ENCODE data around the gene KCNN3. TPM values are rescaled to one million over a fixed set of nuclear protein-coding genes. Genes with fewer than 3 reads are reported as not detected.

The KCNN3 gene
- total RNA-seq, 4 donors from 2014 or later = 3.6 to 17.0 (median 12.4) TPM

- no peak for DNase-seq (ENCODE audit: extremely low spot score)
- Histone ChIP-seq H3K9me3 (no peaks in the 10 kb centered on the region), H3K36me3 (no peaks in the 10 kb centered on the region), H3K4me1 (no peaks in the 10 kb centered on the region), H3K27ac (replicated peaks in 1 of 4) (no peak overlapping the region), H3K4me3 (no peak overlapping the region), H3K27me3 (no peaks in the 10 kb centered on the region)
- TF ChIP-seq POLR2AphosphoS5 (IDR thresholded peaks at IDR 0.05) (no peak), POLR2A (IDR thresholded peaks at IDR 0.05; ENCODE audit: low read depth) (no peak), CTCF (IDR thresholded peaks at IDR 0.05) (no peak), EP300 (IDR thresholded peaks at IDR 0.05) (no peak)
- 97% methylated on average over 4 of the region's 5 CpGs for WGBS
- intact Hi-C loops (cut with DNase I) = no loop called here
Observed at GRCh38 chr1:154799188-154799587, 70.9 kb downstream of the KCNN3 start.

DNA sequence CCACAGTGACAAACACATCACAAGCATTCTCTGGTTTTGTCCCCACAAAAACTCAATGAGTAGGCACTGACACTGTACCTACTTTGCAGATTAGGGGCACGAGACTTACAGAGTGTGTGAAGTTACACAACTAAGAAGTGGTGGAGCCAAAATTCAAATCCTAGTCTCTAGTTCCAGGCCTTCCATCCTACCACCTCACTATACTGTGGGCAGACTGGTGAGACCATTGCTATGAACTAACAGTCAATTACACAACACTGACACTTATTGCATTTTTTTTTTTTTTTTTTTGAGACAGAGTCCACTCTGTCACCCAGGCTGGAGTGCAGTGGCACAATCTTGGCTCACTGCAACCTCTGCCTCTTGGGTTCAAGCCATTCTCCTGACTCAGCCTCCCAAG, 71.4 kb downstream of the KCNN3 start:
- H3K9me3 ChIP-seq = no peaks in the 10 kb centered on the region
- TF ChIP-seq CTCF (IDR thresholded peaks at IDR 0.05) = no peak
- no peak for TF ChIP-seq POLR2AphosphoS5 (IDR thresholded peaks at IDR 0.05)
- no peak for TF ChIP-seq EP300 (IDR thresholded peaks at IDR 0.05)
- 86% methylated on average over 1 of the region's 1 CpG for WGBS
- no peaks in the 10 kb centered on the region for H3K4me1 ChIP-seq
- H3K4me3 ChIP-seq = no peak overlapping the region
- H3K36me3 ChIP-seq = no peaks in the 10 kb centered on the region
- DNase-seq (ENCODE audit: extremely low spot score) = no peak
- H3K27me3 ChIP-seq = no peaks in the 10 kb centered on the region
- no peak overlapping the region for H3K27ac ChIP-seq (replicated peaks in 1 of 4)
- intact Hi-C loops (cut with DNase I) = no loop called here

GRCh38 chr1:154797175-154797574, 72.9 kb downstream of the KCNN3 start:
- intact Hi-C loops (cut with DNase I) = no loop called here
- H3K4me3 ChIP-seq = no peak overlapping the region
- TF ChIP-seq EP300 (IDR thresholded peaks at IDR 0.05) = no peak
- no peak for TF ChIP-seq POLR2A (IDR thresholded peaks at IDR 0.05; ENCODE audit: low read depth)
- TF ChIP-seq CTCF (IDR thresholded peaks at IDR 0.05) = no peak
- TF ChIP-seq POLR2AphosphoS5 (IDR thresholded peaks at IDR 0.05) = no peak
- H3K27ac ChIP-seq (replicated peaks in 1 of 4) = no peak overlapping the region
- H3K36me3 ChIP-seq = no peaks in the 10 kb centered on the region
- no peaks in the 10 kb centered on the region for H3K9me3 ChIP-seq
- WGBS = 94% methylated on average over 6 of the region's 6 CpGs
- no peak for DNase-seq (ENCODE audit: extremely low spot score)
- H3K27me3 ChIP-seq = no peaks in the 10 kb centered on the region
- peaks cover 0 to 7% (median 3%) of the 10 kb centered on the region in 4 donors for H3K4me1 ChIP-seq

GRCh38 chr1:154796303-154796892, 73.7 kb downstream of the KCNN3 start:
- Histone ChIP-seq H3K27me3 (no peaks in the 10 kb centered on the region), H3K9me3 (no peaks in the 10 kb centered on the region), H3K4me3 (no peak overlapping the region), H3K36me3 (no peaks in the 10 kb centered on the region), H3K27ac (replicated peaks in 1 of 4) (no peak overlapping the region), H3K4me1 (peaks cover 3 to 14% (median 11%) of the 10 kb centered on the region in 4 donors)
- no peak for TF ChIP-seq POLR2A (IDR thresholded peaks at IDR 0.05; ENCODE audit: low read depth)
- TF ChIP-seq POLR2AphosphoS5 (IDR thresholded peaks at IDR 0.05) = no peak
- TF ChIP-seq EP300 (IDR thresholded peaks at IDR 0.05) = no peak
- TF ChIP-seq CTCF (IDR thresholded peaks at IDR 0.05) = no peak
- DNase-seq (ENCODE audit: extremely low spot score) = no peak
- 77% methylated on average over 15 of the region's 15 CpGs for WGBS
- intact Hi-C loops (cut with DNase I) = no loop called here

GRCh38 chr1:154794608-154795007, 75.5 kb downstream of the KCNN3 start:
- Histone ChIP-seq H3K36me3 (no peaks in the 10 kb centered on the region), H3K27me3 (no peaks in the 10 kb centered on the region), H3K4me1 (peaks cover 6 to 19% (median 15%) of the 10 kb centered on the region in 4 donors), H3K4me3 (no peak overlapping the region), H3K27ac (replicated peaks in 1 of 4) (no peak overlapping the region), H3K9me3 (no peaks in the 10 kb centered on the region)
- WGBS = 80% methylated on average over 3 of the region's 3 CpGs
- TF ChIP-seq POLR2A (IDR thresholded peaks at IDR 0.05; ENCODE audit: low read depth) (no peak), EP300 (IDR thresholded peaks at IDR 0.05) (no peak), POLR2AphosphoS5 (IDR thresholded peaks at IDR 0.05) (no peak), CTCF (IDR thresholded peaks at IDR 0.05) (no peak)
- no peak for DNase-seq (ENCODE audit: extremely low spot score)
- intact Hi-C loops (cut with DNase I) = no loop called here

All from esophagus muscularis mucosa (tissue), 4 donors.